Measurements from ENCODE around the gene COPZ1.

COPZ1 gene

DNA sequence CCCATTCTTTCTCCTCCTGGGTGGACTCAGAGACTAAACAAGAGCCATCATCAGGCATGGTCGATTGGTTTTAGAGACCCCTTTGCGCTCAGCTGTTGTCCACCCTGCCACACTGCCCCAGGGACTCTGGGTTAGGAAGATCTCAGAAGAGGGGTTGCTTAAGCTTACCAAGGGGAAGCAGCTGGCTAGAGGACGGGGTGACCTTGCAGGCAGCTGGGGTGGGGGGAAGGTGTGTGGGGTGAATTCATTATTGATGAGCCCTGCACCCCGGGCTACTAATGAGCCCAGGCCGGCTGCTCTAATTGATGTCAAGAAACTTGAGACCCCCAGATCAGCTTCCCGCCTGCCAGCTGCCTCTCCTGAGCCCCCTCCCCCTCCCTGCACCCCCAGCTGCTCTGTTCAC lies 68.3 kb downstream of the COPZ1 start:
- Histone ChIP-seq H2AFZ (ENCODE audit: low read length) (no peak overlapping the region), H3K36me3 (ENCODE audit: insufficient read depth, low read length) (peaks cover 44% of the 10 kb centered on the region), H3K4me2 (ENCODE audit: low read depth, low read length, poor library complexity, severe bottlenecking) (no peak overlapping the region), H3K9me3 (ENCODE audit: insufficient read depth, low read depth, low read length) (no peaks in the 10 kb centered on the region), H3F3A (ENCODE audit: low read depth) (no peaks in the 10 kb centered on the region), H3K4me3 (ENCODE audit: low read length, poor library complexity, severe bottlenecking) (no peak overlapping the region), H3K9ac (ENCODE audit: low read depth, low read length, poor library complexity, severe bottlenecking) (no peak overlapping the region), H3K9me2 (replicated peaks; ENCODE audit: low read depth, low read length) (no peaks in the 10 kb centered on the region), H3K4me1 (ENCODE audit: insufficient read depth, low read length, poor library complexity, severe bottlenecking) (peaks cover 26% of the 10 kb centered on the region), H4K20me1 (ENCODE audit: insufficient read depth, low read length, poor library complexity, severe bottlenecking) (no peaks in the 10 kb centered on the region), H3K27me3 (ENCODE audit: insufficient read depth, low read length, poor library complexity, severe bottlenecking) (no peaks in the 10 kb centered on the region), H3K79me2 (ENCODE audit: insufficient read depth, low read length) (no peaks in the 10 kb centered on the region)
- TF ChIP-seq, protein P1, sequence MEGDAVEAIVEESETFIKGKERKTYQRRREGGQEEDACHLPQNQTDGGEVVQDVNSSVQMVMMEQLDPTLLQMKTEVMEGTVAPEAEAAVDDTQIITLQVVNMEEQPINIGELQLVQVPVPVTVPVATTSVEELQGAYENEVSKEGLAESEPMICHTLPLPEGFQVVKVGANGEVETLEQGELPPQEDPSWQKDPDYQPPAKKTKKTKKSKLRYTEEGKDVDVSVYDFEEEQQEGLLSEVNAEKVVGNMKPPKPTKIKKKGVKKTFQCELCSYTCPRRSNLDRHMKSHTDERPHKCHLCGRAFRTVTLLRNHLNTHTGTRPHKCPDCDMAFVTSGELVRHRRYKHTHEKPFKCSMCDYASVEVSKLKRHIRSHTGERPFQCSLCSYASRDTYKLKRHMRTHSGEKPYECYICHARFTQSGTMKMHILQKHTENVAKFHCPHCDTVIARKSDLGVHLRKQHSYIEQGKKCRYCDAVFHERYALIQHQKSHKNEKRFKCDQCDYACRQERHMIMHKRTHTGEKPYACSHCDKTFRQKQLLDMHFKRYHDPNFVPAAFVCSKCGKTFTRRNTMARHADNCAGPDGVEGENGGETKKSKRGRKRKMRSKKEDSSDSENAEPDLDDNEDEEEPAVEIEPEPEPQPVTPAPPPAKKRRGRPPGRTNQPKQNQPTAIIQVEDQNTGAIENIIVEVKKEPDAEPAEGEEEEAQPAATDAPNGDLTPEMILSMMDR (conservative IDR thresholded peaks at IDR 0.05; ENCODE audit: low read length), result no peak
- no peak for TF ChIP-seq EZH2phosphoT487 (IDR thresholded peaks at IDR 0.05; ENCODE audit: borderline replicate concordance)

DNA sequence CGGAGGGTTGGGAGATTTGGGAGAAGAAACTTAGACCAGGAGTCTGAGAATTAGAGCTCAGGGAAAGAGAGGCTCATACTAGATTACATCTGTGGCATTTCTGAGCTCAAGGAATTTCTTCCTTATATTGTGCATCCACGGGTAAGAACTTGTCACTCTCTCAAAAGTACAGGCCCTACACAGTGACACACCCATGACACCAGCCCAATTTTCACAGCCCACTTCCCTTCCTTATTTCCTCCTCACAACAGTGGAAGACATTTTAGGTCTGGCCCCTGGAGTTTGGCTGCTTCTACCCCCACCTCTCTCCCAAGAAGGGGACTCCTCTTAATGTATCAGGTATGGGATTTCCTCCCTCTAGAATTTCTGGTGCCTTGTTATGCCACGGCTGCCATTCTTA lies 68.8 kb downstream of the COPZ1 start:
- Histone ChIP-seq H4K20me1 (ENCODE audit: insufficient read depth, low read length, poor library complexity, severe bottlenecking) (no peaks in the 10 kb centered on the region), H3K4me2 (ENCODE audit: low read depth, low read length, poor library complexity, severe bottlenecking) (no peak overlapping the region), H3K36me3 (ENCODE audit: insufficient read depth, low read length) (peaks cover 49% of the 10 kb centered on the region), H3K9ac (ENCODE audit: low read depth, low read length, poor library complexity, severe bottlenecking) (no peak overlapping the region), H3K9me3 (ENCODE audit: insufficient read depth, low read depth, low read length) (no peaks in the 10 kb centered on the region), H3F3A (ENCODE audit: low read depth) (no peaks in the 10 kb centered on the region), H3K9me2 (replicated peaks; ENCODE audit: low read depth, low read length) (no peaks in the 10 kb centered on the region), H2AFZ (ENCODE audit: low read length) (no peak overlapping the region), H3K27me3 (ENCODE audit: insufficient read depth, low read length, poor library complexity, severe bottlenecking) (no peaks in the 10 kb centered on the region), H3K79me2 (ENCODE audit: insufficient read depth, low read length) (no peaks in the 10 kb centered on the region), H3K4me1 (ENCODE audit: insufficient read depth, low read length, poor library complexity, severe bottlenecking) (peaks cover 20% of the 10 kb centered on the region), H3K4me3 (ENCODE audit: low read length, poor library complexity, severe bottlenecking) (no peak overlapping the region)
- TF ChIP-seq, protein P1 (conservative IDR thresholded peaks at IDR 0.05; ENCODE audit: low read length), result no peak
- TF ChIP-seq EZH2phosphoT487 (IDR thresholded peaks at IDR 0.05; ENCODE audit: borderline replicate concordance), result no peak

DNA sequence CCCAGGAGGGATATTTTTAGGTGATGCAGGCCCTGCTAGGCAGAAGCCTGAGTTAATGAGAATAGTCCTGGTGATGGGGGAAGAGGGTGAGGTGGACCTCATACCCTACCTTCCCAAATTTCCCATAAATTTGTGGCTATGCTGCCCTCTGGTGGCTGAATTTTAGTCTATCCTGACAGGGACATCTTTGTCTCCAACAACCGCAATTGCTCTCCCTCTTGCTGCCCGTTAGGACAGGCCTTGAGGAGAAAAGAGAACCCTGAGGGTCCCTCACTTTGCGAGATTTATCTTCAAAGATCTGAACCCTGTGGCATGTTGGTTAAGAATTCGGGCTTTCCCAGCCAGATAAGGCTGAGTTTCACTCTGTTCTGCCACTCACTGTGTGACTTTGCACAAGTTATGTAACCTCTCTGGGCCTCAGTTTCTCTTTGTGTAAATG lies 69.4 kb downstream of the COPZ1 start:
- peaks cover 2% of the 10 kb centered on the region for H4K20me1 ChIP-seq (ENCODE audit: insufficient read depth, low read length, poor library complexity, severe bottlenecking)
- no peaks in the 10 kb centered on the region for H3F3A ChIP-seq (ENCODE audit: low read depth)
- no peak for TF ChIP-seq EZH2phosphoT487 (IDR thresholded peaks at IDR 0.05; ENCODE audit: borderline replicate concordance)
- TF ChIP-seq, protein P1 (conservative IDR thresholded peaks at IDR 0.05; ENCODE audit: low read length), result peak; percentile 86
- no peaks in the 10 kb centered on the region for H3K79me2 ChIP-seq (ENCODE audit: insufficient read depth, low read length)
- H3K9ac ChIP-seq (ENCODE audit: low read depth, low read length, poor library complexity, severe bottlenecking), result no peak overlapping the region
- H3K4me3 ChIP-seq (ENCODE audit: low read length, poor library complexity, severe bottlenecking), result no peak overlapping the region
- H3K27me3 ChIP-seq (ENCODE audit: insufficient read depth, low read length, poor library complexity, severe bottlenecking), result no peaks in the 10 kb centered on the region
- H3K4me1 ChIP-seq (ENCODE audit: insufficient read depth, low read length, poor library complexity, severe bottlenecking), result peaks cover 15% of the 10 kb centered on the region
- peaks cover 52% of the 10 kb centered on the region for H3K36me3 ChIP-seq (ENCODE audit: insufficient read depth, low read length)
- no peaks in the 10 kb centered on the region for H3K9me2 ChIP-seq (replicated peaks; ENCODE audit: low read depth, low read length)
- H3K4me2 ChIP-seq (ENCODE audit: low read depth, low read length, poor library complexity, severe bottlenecking), result no peak overlapping the region
- H2AFZ ChIP-seq (ENCODE audit: low read length), result no peak overlapping the region
- H3K9me3 ChIP-seq (ENCODE audit: insufficient read depth, low read depth, low read length), result no peaks in the 10 kb centered on the region

Data from Loucy (cell line).